ENCODE data around the gene EPB41L4A. TPM values are rescaled to one million over a fixed set of nuclear protein-coding genes. Genes with fewer than 3 reads are reported as not detected.

Gene EPB41L4A
- total RNA-seq, 3 donors from 2014 or later = 22.0 to 25.9 (median 22.6) TPM

DNA sequence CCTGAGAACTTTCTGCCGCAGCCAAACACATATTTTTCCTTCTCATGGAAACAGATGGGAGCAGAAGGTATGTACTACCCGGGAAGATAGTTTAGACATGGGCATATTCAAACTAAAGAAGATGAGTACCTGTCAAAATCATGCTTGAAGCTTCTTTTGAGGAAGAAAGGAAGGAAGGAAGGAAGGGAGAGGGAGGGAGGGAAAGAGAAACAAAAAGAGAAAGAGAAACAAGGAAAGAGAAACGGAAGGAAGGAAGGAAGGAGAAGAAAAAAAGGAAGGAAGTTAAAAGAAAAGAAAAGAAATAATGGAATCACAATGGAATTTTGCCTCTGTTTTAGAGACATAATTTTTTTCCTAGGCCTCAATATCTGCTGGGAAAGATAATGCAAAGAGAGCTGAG, 34.6 kb downstream of the EPB41L4A start:
- TF ChIP-seq POLR2A (IDR thresholded peaks at IDR 0.05) (no peak), POLR2AphosphoS5 (IDR thresholded peaks at IDR 0.05) (no peak)
- TF ChIP-seq, protein P1, sequence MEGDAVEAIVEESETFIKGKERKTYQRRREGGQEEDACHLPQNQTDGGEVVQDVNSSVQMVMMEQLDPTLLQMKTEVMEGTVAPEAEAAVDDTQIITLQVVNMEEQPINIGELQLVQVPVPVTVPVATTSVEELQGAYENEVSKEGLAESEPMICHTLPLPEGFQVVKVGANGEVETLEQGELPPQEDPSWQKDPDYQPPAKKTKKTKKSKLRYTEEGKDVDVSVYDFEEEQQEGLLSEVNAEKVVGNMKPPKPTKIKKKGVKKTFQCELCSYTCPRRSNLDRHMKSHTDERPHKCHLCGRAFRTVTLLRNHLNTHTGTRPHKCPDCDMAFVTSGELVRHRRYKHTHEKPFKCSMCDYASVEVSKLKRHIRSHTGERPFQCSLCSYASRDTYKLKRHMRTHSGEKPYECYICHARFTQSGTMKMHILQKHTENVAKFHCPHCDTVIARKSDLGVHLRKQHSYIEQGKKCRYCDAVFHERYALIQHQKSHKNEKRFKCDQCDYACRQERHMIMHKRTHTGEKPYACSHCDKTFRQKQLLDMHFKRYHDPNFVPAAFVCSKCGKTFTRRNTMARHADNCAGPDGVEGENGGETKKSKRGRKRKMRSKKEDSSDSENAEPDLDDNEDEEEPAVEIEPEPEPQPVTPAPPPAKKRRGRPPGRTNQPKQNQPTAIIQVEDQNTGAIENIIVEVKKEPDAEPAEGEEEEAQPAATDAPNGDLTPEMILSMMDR (IDR thresholded peaks at IDR 0.05) = no peak
- intact Hi-C loops (cut with DNase I; ENCODE audit: low total_unique reads) = loop anchor here (10.0 kb wide), 1 partner anchor 500 kb away; no protein-coding TSS in a partner anchor
- no peak overlapping the region for H3K4me3 ChIP-seq
- no peaks in the 10 kb centered on the region for H3K36me3 ChIP-seq
- no peaks in the 10 kb centered on the region for H3K9me3 ChIP-seq
- no peaks in the 10 kb centered on the region for H3K4me1 ChIP-seq
- no peak for DNase-seq (ENCODE audit: low spot score in 2 of 2)
- H3K27me3 ChIP-seq = no peaks in the 10 kb centered on the region
- H3K27ac ChIP-seq = no peak overlapping the region

DNA sequence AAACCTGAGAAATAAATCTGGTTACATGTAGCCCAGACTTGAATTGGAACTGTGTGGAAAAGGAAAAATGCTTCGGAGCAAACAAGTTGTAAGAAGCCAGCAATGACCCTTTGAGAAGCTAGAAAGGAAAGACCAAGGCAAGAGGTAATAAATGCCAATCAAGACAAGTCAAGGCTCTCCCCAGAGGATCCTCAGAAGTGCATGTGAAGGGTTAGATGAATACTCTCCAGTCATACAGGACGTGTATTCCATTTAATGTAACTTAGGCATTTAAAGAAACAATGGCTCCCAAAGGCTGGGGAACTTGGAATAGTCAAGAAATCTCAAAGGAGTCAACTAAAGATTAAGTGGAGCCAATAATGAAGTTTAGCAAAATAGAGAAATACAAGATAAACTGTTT, 36.2 kb downstream of the EPB41L4A start:
- no peak for DNase-seq (ENCODE audit: low spot score in 2 of 2)
- no peaks in the 10 kb centered on the region for H3K36me3 ChIP-seq
- no peaks in the 10 kb centered on the region for H3K9me3 ChIP-seq
- H3K4me1 ChIP-seq = no peaks in the 10 kb centered on the region
- no peak overlapping the region for H3K27ac ChIP-seq
- TF ChIP-seq, protein P1 (IDR thresholded peaks at IDR 0.05) = no peak
- no peak for TF ChIP-seq POLR2AphosphoS5 (IDR thresholded peaks at IDR 0.05)
- no peak for TF ChIP-seq POLR2A (IDR thresholded peaks at IDR 0.05)
- intact Hi-C loops (cut with DNase I; ENCODE audit: low total_unique reads) = loop anchor here (10.0 kb wide), 1 partner anchor 498 kb away; no protein-coding TSS in a partner anchor
- H3K4me3 ChIP-seq = no peak overlapping the region
- H3K27me3 ChIP-seq = no peaks in the 10 kb centered on the region

DNA sequence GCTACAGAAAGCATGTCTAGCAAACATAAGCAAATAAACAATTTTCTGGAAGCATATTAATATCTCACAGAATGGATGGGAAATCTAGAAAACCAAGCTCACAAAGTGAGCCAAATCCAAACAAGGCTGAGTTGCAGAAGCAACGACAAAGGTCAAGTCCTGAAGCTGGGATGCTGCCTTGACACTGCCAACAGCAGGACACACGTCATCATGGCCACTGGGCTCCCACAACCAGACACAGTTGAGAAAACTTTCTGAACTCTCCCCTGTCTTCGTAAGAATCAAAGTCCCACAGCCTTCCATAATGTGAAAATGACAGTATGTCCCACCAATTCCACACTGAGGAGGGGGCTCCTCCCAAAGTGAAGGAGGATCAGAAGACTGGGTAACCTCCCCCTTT, 37.6 kb downstream of the EPB41L4A start:
- intact Hi-C loops (cut with DNase I; ENCODE audit: low total_unique reads) = loop anchor here (10.0 kb wide), 1 partner anchor 497 kb away; no protein-coding TSS in a partner anchor
- Histone ChIP-seq H3K27ac (no peak overlapping the region), H3K4me3 (no peak overlapping the region), H3K27me3 (no peaks in the 10 kb centered on the region), H3K36me3 (no peaks in the 10 kb centered on the region), H3K9me3 (no peaks in the 10 kb centered on the region), H3K4me1 (no peaks in the 10 kb centered on the region)
- DNase-seq (ENCODE audit: low spot score in 2 of 2) = no peak
- TF ChIP-seq POLR2AphosphoS5 (IDR thresholded peaks at IDR 0.05) (no peak), POLR2A (IDR thresholded peaks at IDR 0.05) (no peak)
- TF ChIP-seq, protein P1 (IDR thresholded peaks at IDR 0.05) = no peak

DNA sequence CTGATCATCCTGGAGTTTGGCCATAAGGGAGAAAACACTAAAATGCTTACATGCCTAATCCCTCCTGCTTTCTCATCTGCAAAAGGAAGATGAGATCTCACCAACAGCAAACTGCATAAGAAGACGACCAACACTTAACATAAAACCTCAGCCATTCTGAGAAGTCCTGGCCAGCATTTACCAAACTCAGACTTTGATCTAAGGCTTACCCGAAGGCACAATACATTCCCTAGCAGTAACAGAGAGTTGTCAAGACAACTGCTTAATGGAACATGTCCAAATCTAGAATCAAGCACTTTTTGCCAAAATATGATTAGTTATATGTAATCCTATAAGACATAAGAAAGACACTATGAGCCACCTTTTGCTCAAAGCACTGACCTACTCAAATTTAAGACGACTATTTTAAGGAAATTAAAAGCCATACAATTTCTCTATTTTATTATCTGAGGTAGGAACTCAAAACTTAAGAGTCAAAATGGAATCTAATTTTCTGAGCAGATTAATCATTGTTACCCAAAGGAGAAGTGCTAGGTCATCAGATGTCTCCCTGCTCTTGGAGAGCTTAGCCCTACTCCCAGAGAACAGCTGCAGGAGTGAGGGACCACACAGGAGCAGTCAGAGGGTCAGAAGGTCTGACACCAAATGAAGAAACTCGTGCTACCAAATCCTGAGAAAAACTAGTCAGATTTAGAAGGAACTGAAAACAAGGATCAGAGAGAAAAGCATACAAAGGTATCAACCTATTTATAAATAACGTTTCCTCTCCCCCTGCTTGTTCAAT, 39.3 kb downstream of the EPB41L4A start:
- no peak overlapping the region for H3K4me3 ChIP-seq
- H3K27me3 ChIP-seq = no peaks in the 10 kb centered on the region
- no peak overlapping the region for H3K27ac ChIP-seq
- no peak for DNase-seq (ENCODE audit: low spot score in 2 of 2)
- intact Hi-C loops (cut with DNase I; ENCODE audit: low total_unique reads) = loop anchor here (10.0 kb wide), 1 partner anchor 495 kb away; no protein-coding TSS in a partner anchor
- no peaks in the 10 kb centered on the region for H3K9me3 ChIP-seq
- no peaks in the 10 kb centered on the region for H3K4me1 ChIP-seq
- H3K36me3 ChIP-seq = no peaks in the 10 kb centered on the region
- TF ChIP-seq POLR2AphosphoS5 (IDR thresholded peaks at IDR 0.05) (no peak), POLR2A (IDR thresholded peaks at IDR 0.05) (no peak)
- TF ChIP-seq, protein P1 (IDR thresholded peaks at IDR 0.05) = no peak

DNA sequence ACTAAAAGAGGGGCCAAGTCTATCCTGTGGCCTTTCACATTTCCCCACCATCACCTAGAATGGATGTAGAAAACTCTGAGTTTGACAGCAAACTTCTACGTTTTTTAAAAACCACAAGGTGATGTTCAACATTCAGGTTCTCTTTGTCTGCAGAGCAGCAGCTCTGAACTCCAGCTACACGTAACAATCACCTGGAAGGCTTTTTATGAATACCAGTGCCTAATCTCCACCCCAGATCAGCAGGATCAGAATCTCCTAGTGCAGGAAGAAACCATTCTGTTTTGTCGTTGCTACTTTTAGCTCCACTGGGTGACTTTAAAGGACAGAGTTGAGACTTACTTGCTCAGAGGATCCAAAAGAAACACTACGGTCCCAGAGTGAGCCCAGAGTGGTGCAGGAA, 44.3 kb downstream of the EPB41L4A start:
- Histone ChIP-seq H3K27me3 (no peaks in the 10 kb centered on the region), H3K9me3 (no peaks in the 10 kb centered on the region), H3K4me1 (no peaks in the 10 kb centered on the region), H3K36me3 (no peaks in the 10 kb centered on the region), H3K4me3 (no peak overlapping the region), H3K27ac (no peak overlapping the region)
- intact Hi-C loops (cut with DNase I; ENCODE audit: low total_unique reads) = no loop called here
- TF ChIP-seq POLR2A (IDR thresholded peaks at IDR 0.05) (no peak), POLR2AphosphoS5 (IDR thresholded peaks at IDR 0.05) (no peak)
- TF ChIP-seq, protein P1 (IDR thresholded peaks at IDR 0.05) = no peak
- no peak for DNase-seq (ENCODE audit: low spot score in 2 of 2)

Data from breast epithelium (tissue), 4 donors.